HFF-Myc (cell line): ENCODE measurements around the gene CFAP46.

Experiments
- DNase-seq: peaks from one replicate; pipeline ENCODE4 v3.0.0-alpha.2; 2011; ENCODE audit warnings: low read depth; ENCODE audit errors: extremely low read depth
- H3K4me3 ChIP-seq: replicated peaks from 2 replicates; pipeline ENCODE4 v1.5.1; 2011; ENCODE audit warnings: low read depth, mild to moderate bottlenecking, control low read depth, low read length
- TF ChIP-seq, protein P1 (sequence below): IDR thresholded peaks from 2 replicates; pipeline ENCODE4 v1.5.1; 2012; ENCODE audit warnings: mild to moderate bottlenecking, low read depth, low read length, control low read depth; ENCODE audit errors: missing control alignments

CFAP46 gene

GRCh38 chr10:132979491-132980425 is 37.4 kb upstream of the CFAP46 start:
- H3K4me3 ChIP-seq: no peak overlapping the region
- TF ChIP-seq, protein P1, sequence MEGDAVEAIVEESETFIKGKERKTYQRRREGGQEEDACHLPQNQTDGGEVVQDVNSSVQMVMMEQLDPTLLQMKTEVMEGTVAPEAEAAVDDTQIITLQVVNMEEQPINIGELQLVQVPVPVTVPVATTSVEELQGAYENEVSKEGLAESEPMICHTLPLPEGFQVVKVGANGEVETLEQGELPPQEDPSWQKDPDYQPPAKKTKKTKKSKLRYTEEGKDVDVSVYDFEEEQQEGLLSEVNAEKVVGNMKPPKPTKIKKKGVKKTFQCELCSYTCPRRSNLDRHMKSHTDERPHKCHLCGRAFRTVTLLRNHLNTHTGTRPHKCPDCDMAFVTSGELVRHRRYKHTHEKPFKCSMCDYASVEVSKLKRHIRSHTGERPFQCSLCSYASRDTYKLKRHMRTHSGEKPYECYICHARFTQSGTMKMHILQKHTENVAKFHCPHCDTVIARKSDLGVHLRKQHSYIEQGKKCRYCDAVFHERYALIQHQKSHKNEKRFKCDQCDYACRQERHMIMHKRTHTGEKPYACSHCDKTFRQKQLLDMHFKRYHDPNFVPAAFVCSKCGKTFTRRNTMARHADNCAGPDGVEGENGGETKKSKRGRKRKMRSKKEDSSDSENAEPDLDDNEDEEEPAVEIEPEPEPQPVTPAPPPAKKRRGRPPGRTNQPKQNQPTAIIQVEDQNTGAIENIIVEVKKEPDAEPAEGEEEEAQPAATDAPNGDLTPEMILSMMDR: no peak
- DNase-seq: no peak

DNA sequence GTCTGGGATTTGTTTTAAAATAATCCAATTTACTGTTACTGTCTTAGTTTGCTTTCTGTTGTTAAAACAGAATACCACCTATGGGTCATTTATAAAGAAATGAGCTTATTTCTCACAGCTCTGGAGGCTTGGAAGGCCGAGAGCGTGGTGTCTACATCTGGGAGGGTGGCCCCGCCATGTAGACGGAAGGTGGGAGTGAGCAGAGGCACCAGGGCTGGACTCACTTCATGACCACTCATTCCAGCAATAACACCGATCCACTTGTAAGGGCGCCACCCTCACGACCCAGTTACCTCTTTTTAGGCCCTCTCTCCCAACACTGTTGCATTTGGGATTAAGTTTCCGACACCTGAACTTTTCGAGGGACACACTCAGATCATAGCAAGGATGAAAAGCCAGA is 36.2 kb upstream of the CFAP46 start:
- no peak for DNase-seq
- TF ChIP-seq, protein P1: no peak
- no peak overlapping the region for H3K4me3 ChIP-seq

DNA sequence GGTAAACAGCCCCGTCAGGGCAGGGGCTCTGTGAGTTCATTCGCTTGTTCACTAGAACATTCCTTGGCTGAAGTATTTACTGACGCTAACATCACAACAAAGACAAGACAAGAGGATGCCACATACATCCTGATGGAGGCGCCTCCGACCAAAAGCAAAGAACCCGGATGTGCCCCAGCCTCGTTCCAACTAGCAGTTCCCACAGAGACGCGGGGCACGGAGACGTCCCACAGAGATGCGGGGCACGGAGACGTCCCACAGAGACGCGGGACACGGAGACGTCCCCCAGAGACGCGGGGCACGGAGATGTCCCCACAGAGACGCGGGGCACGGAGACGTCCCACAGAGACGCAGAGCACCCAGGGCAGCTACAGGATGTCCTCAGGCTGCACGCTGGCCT is 35.4 kb upstream of the CFAP46 start:
- no peak for DNase-seq
- TF ChIP-seq, protein P1: no peak

DNA sequence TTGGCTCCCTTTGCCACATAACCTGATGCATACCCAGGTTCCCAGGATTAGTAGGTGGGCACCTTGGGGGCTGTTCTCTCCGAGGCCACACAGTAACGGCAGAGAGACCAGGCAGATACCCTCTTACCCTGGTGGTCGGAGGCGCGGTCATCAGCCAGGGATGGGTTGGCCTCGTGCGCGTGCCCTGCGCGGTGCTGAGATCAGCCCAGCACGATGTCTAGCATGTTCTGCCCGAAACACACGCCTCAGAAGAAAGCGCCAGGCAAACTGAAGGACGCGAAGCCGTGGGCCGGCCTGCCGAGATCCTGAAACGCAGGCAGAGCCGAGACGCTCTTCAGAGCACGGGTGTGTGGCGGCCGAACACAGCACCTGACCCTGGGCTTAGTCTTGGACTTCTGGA is 34.7 kb upstream of the CFAP46 start:
- no peak overlapping the region for H3K4me3 ChIP-seq
- TF ChIP-seq, protein P1: no peak
- no peak for DNase-seq

More for the DNA sequence above, 35.4 kb upstream of the CFAP46 start:
- H3K4me3 ChIP-seq: no peak overlapping the region

DNA sequence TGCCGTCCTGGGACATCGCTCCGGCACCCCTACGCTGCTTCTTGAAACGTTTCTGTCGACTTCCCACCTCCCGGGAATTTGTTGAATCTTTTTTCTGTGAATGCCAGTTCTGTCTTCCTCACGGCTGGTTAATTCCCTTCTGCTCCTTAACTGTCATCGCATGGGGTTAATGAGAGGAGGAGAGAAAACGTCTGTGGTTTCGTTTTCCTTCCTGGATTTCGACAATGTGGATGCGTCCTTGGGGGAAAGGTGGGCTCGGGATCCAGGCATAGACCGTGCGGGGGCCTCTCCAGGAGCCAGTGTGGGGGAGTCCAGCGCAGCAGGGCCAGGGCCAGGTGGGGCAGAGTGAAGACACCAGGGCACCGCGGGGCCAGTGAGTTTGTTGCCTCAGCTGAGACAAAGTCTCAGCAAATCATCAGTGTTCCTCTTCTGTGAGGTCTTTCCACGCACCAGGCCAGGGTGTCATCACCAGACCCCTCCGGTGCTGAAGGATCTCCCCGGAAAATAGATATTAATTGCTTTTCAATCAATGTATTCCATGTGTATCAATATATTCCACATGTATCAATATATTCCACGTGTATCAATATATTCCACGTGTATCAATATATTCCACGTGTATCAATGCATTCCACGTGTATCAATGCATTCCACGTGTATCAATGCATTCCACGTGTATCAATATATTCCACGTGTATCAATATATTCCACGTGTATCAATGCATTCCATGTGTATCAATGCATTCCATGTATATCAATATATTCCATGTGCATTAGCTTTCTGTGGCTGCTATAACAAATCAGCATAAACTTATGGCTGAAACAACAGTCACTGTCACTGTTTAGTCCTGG is 33.7 kb upstream of the CFAP46 start:
- DNase-seq: no peak
- no peak overlapping the region for H3K4me3 ChIP-seq
- TF ChIP-seq, protein P1: no peak

- TF ChIP-seq, protein P1: no peak
- H3K4me3 ChIP-seq: no peak overlapping the region
- DNase-seq: no peak
Observed at GRCh38 chr10:132974886-132975830, 32.8 kb upstream of the CFAP46 start.
